ENCODE data around the gene SLC25A26. TPM values are rescaled to one million over a fixed set of nuclear protein-coding genes. Genes with fewer than 3 reads are reported as not detected.

SLC25A26 gene
- total RNA-seq, 6 experiments from 2014 or later: 12.8 to 16.3 (median 13.6) TPM

GRCh38 chr3:66317750-66318376 lies 97.1 kb downstream of the SLC25A26 start:
- peaks cover 4% of the 10 kb centered on the region; the same call in 1 of the 2 replicates for H3K36me3 Mint-ChIP-seq (ENCODE audit: low read depth)
- DNase-seq: no peak
- 0 out of 2 replicates have a peak, but pooled peaks cover 5% of the 10 kb centered on the region for H3K4me1 Mint-ChIP-seq (ENCODE audit: low read depth)
- peaks cover under 1% of the 10 kb centered on the region; the same call in 1 of the 2 replicates for H3K9me3 Mint-ChIP-seq
- TF ChIP-seq CTCF (IDR thresholded peaks at IDR 0.05): no peak
- peaks cover 2% of the 10 kb centered on the region; the same call in 1 of the 2 replicates for H3K27me3 Mint-ChIP-seq (ENCODE audit: insufficient read depth)
- H3K27ac Mint-ChIP-seq: no peak overlapping the region
- H3K4me3 Mint-ChIP-seq: no peak overlapping the region

- 0 out of 2 replicates have a peak, but pooled peaks cover 5% of the 10 kb centered on the region for H3K4me1 Mint-ChIP-seq (ENCODE audit: low read depth)
- DNase-seq: no peak
- peaks cover 6% of the 10 kb centered on the region; the same call in 1 of the 2 replicates for H3K9me3 Mint-ChIP-seq
- H3K4me3 Mint-ChIP-seq: no peak overlapping the region
- H3K27ac Mint-ChIP-seq: no peak overlapping the region
- H3K27me3 Mint-ChIP-seq (ENCODE audit: insufficient read depth): peaks cover 2% of the 10 kb centered on the region; the same call in 1 of the 2 replicates
- H3K36me3 Mint-ChIP-seq (ENCODE audit: low read depth): peaks cover 4% of the 10 kb centered on the region; the same call in 1 of the 2 replicates
- TF ChIP-seq CTCF (IDR thresholded peaks at IDR 0.05): no peak
Measured at GRCh38 chr3:66320390-66320789, 99.6 kb downstream of the SLC25A26 start.

GRCh38 chr3:66322436-66322835 lies 101.6 kb downstream of the SLC25A26 start:
- Mint-ChIP-seq H3K4me3 (no peak overlapping the region), H3K36me3 (ENCODE audit: low read depth) (no peaks in the 10 kb centered on the region), H3K27me3 (ENCODE audit: insufficient read depth) (no peaks in the 10 kb centered on the region), H3K27ac (no peak overlapping the region), H3K9me3 (peaks cover 6% of the 10 kb centered on the region; the same call in 1 of the 2 replicates), H3K4me1 (ENCODE audit: low read depth) (0 out of 2 replicates have a peak, but pooled peaks cover 5% of the 10 kb centered on the region)
- no peak for TF ChIP-seq CTCF (IDR thresholded peaks at IDR 0.05)
- DNase-seq: no peak

- no peak for TF ChIP-seq CTCF (IDR thresholded peaks at IDR 0.05)
- Mint-ChIP-seq H3K27me3 (ENCODE audit: insufficient read depth) (no peaks in the 10 kb centered on the region), H3K9me3 (peaks cover 6% of the 10 kb centered on the region; the same call in 1 of the 2 replicates), H3K4me3 (no peak overlapping the region), H3K27ac (no peak overlapping the region), H3K36me3 (ENCODE audit: low read depth) (no peaks in the 10 kb centered on the region), H3K4me1 (ENCODE audit: low read depth) (peaks cover 10% of the 10 kb centered on the region)
- no peak for DNase-seq
Measured at GRCh38 chr3:66326340-66326739, 105.5 kb downstream of the SLC25A26 start.

GRCh38 chr3:66335671-66336070 lies 114.9 kb downstream of the SLC25A26 start:
- Mint-ChIP-seq H3K27me3 (ENCODE audit: insufficient read depth) (no peaks in the 10 kb centered on the region), H3K4me3 (no peak overlapping the region; the same call in 1 of the 2 replicates), H3K36me3 (ENCODE audit: low read depth) (no peaks in the 10 kb centered on the region), H3K4me1 (ENCODE audit: low read depth) (peaks cover 46% of the 10 kb centered on the region), H3K9me3 (no peaks in the 10 kb centered on the region), H3K27ac (no peak overlapping the region)
- no peak for TF ChIP-seq CTCF (IDR thresholded peaks at IDR 0.05)
- DNase-seq: no peak
